ENCODE data around the gene IVL. TPM values are rescaled to one million over a fixed set of nuclear protein-coding genes. Genes with fewer than 3 reads are reported as not detected.

Gene IVL
- total RNA-seq, 1 donor from 2014 or later, result not detected

- H3K36me3 Mint-ChIP-seq, result no peaks in the 10 kb centered on the region
- Histone ChIP-seq H4K20me1 (ENCODE audit: low read depth) (no peaks in the 10 kb centered on the region), H3K4me3 (no peak overlapping the region), H3K9ac (no peak overlapping the region), H3K27ac (no peak overlapping the region), H3K36me3 (no peaks in the 10 kb centered on the region), H3F3A (ENCODE audit: low read depth) (no peaks in the 10 kb centered on the region), H3K4me1 (no peaks in the 10 kb centered on the region), H3K27me3 (no peaks in the 10 kb centered on the region), H3K79me2 (ENCODE audit: low read depth) (no peaks in the 10 kb centered on the region), H3K9me3 (ENCODE audit: low read depth) (peaks cover 11% of the 10 kb centered on the region), H3K4me2 (no peak overlapping the region), H2AFZ (replicated peaks) (no peak overlapping the region)
- peaks cover 3% of the 10 kb centered on the region for H3K27me3 Mint-ChIP-seq (ENCODE audit: insufficient read depth, low read depth)
- H3K27ac Mint-ChIP-seq, result no peak overlapping the region
- TF ChIP-seq EZH2phosphoT487 (IDR thresholded peaks at IDR 0.05) (no peak), EZH2 (IDR thresholded peaks at IDR 0.05) (no peak), CTCF (IDR thresholded peaks at IDR 0.05) (no peak)
- H3K4me3 Mint-ChIP-seq, result no peak overlapping the region
- no peak for DNase-seq (ENCODE audit: low spot score)
- H3K9me3 Mint-ChIP-seq, result peaks cover 4% of the 10 kb centered on the region
- H3K4me1 Mint-ChIP-seq, result no peaks in the 10 kb centered on the region
These were observed 22.3 kb upstream of the IVL start for GRCh38 chr1:152886085-152886484.

DNA sequence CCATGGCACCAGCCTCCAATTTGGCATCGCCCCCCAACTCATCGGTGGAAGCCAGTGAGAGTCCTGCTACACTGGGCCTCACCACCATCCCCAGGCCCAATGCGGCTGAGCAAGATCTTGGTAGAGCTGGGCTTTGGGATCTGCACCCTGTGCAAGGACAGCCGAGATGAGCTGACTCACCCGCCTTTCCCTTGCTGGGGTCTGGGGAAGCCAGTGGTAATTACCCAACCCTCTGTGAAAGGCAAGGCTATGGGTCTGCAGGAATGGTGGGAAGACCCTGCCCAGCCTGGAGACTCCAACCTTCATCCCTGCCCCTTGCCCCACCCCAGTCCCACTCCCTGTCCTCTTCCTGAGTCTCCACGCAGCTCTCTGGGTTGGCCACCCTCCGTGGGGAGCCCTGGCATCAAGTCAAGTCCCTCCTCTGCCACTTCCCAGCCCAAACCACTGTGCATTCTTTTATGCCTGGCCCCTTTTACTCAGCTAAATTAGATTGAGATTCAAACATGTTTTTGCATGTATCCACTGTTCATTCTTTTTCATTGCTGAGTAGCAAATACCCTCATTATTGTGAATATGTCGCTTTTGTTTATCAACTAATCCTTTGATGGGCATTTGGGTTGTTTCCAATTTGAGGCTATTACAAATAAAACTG, 21.5 kb upstream of the IVL start:
- Histone ChIP-seq H3K27me3 (no peaks in the 10 kb centered on the region), H3K36me3 (no peaks in the 10 kb centered on the region), H3K27ac (no peak overlapping the region), H3K79me2 (ENCODE audit: low read depth) (no peaks in the 10 kb centered on the region), H3K4me2 (no peak overlapping the region), H4K20me1 (ENCODE audit: low read depth) (no peaks in the 10 kb centered on the region), H2AFZ (replicated peaks) (no peak overlapping the region), H3F3A (ENCODE audit: low read depth) (no peaks in the 10 kb centered on the region), H3K4me1 (no peaks in the 10 kb centered on the region), H3K9me3 (ENCODE audit: low read depth) (peaks cover 15% of the 10 kb centered on the region), H3K9ac (no peak overlapping the region), H3K4me3 (no peak overlapping the region)
- H3K9me3 Mint-ChIP-seq, result peaks cover 4% of the 10 kb centered on the region
- DNase-seq (ENCODE audit: low spot score), result no peak
- TF ChIP-seq EZH2 (IDR thresholded peaks at IDR 0.05) (no peak), CTCF (IDR thresholded peaks at IDR 0.05) (no peak), EZH2phosphoT487 (IDR thresholded peaks at IDR 0.05) (no peak)
- H3K27me3 Mint-ChIP-seq (ENCODE audit: insufficient read depth, low read depth), result peaks cover 3% of the 10 kb centered on the region
- H3K27ac Mint-ChIP-seq, result no peak overlapping the region
- H3K4me3 Mint-ChIP-seq, result no peak overlapping the region
- H3K36me3 Mint-ChIP-seq, result no peaks in the 10 kb centered on the region
- no peaks in the 10 kb centered on the region for H3K4me1 Mint-ChIP-seq

- Mint-ChIP-seq H3K9me3 (no peaks in the 10 kb centered on the region), H3K27me3 (ENCODE audit: insufficient read depth, low read depth) (no peaks in the 10 kb centered on the region), H3K4me1 (no peaks in the 10 kb centered on the region), H3K36me3 (no peaks in the 10 kb centered on the region), H3K4me3 (no peak overlapping the region), H3K27ac (no peak overlapping the region)
- H3K27me3 ChIP-seq, result no peaks in the 10 kb centered on the region
- H3K79me2 ChIP-seq (ENCODE audit: low read depth), result no peaks in the 10 kb centered on the region
- H3K9me3 ChIP-seq (ENCODE audit: low read depth), result peaks cover 26% of the 10 kb centered on the region
- H3K27ac ChIP-seq, result no peak overlapping the region
- TF ChIP-seq EZH2phosphoT487 (IDR thresholded peaks at IDR 0.05), result no peak
- no peaks in the 10 kb centered on the region for H3K4me1 ChIP-seq
- no peak overlapping the region for H3K4me3 ChIP-seq
- no peaks in the 10 kb centered on the region for H3K36me3 ChIP-seq
- H4K20me1 ChIP-seq (ENCODE audit: low read depth), result no peaks in the 10 kb centered on the region
- H2AFZ ChIP-seq (replicated peaks), result no peak overlapping the region
- no peak for DNase-seq (ENCODE audit: low spot score)
- no peaks in the 10 kb centered on the region for H3F3A ChIP-seq (ENCODE audit: low read depth)
- H3K4me2 ChIP-seq, result no peak overlapping the region
- H3K9ac ChIP-seq, result no peak overlapping the region
These were observed 20.2 kb upstream of the IVL start for GRCh38 chr1:152888126-152888525.

DNA sequence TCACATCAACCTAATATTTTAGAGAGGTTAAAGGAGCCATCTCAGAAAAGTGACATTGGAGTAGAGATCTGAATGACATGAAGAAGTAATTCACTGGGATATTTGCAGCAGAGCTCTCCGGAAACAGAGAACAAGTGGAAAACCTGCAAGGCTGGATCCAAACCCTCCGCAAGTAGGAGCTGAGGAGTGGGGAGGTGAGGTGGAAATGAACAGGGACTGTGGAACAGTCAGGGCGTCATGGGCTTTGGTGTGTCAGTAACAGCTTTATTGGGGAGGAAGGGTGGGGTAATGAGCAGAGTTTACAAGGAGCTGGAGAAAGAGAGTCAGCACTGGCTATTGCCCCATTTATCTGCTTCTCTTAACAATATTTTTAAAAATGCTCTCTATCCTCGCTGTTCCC, 9.3 kb upstream of the IVL start:
- H3K36me3 Mint-ChIP-seq, result no peaks in the 10 kb centered on the region

More for the DNA sequence above, 9.3 kb upstream of the IVL start:
- Histone ChIP-seq H3K9ac (no peak overlapping the region), H3K36me3 (no peaks in the 10 kb centered on the region), H3K9me3 (ENCODE audit: low read depth) (peaks cover 15% of the 10 kb centered on the region), H3K4me3 (no peak overlapping the region), H3K79me2 (ENCODE audit: low read depth) (no peaks in the 10 kb centered on the region), H3K4me2 (no peak overlapping the region), H3K27ac (no peak overlapping the region), H3K4me1 (no peaks in the 10 kb centered on the region), H3F3A (ENCODE audit: low read depth) (no peaks in the 10 kb centered on the region), H2AFZ (replicated peaks) (no peak overlapping the region), H4K20me1 (ENCODE audit: low read depth) (no peaks in the 10 kb centered on the region), H3K27me3 (no peaks in the 10 kb centered on the region)
- Mint-ChIP-seq H3K27ac (no peak overlapping the region), H3K27me3 (ENCODE audit: insufficient read depth, low read depth) (peaks cover 7% of the 10 kb centered on the region), H3K4me3 (no peak overlapping the region), H3K9me3 (peaks cover 3% of the 10 kb centered on the region), H3K4me1 (no peaks in the 10 kb centered on the region)
- no peak for TF ChIP-seq CTCF (IDR thresholded peaks at IDR 0.05)
- TF ChIP-seq EZH2phosphoT487 (IDR thresholded peaks at IDR 0.05), result no peak
- TF ChIP-seq EZH2 (IDR thresholded peaks at IDR 0.05), result no peak
- DNase-seq (ENCODE audit: low spot score), result no peak

Measured in neural progenitor cell (in vitro differentiated cells).